Endothelial cell of umbilical vein (primary cell): Measurements from ENCODE around the gene AGMO.
A peak's percentile ranks its signal among the peaks of the same experiment; 100 is the strongest.

Experiments
- CTCF ChIP-seq, 2 donors: IDR thresholded peaks; 1 replicate in 1 of 2; 2 replicates in 1 of 2; pipeline ENCODE4 v1.5.1; 2011; ENCODE audit warnings: low read length in 2 of 2, mild to moderate bottlenecking in 2 of 2, moderate library complexity in 2 of 2, control low read depth in 1 of 2, inconsistent platforms in 1 of 2, low read depth in 1 of 2; ENCODE audit not compliant: insufficient read depth in 1 of 2; ENCODE audit errors: extremely low read depth in 1 of 2
- EZH2 ChIP-seq: IDR thresholded peaks from 2 replicates; pipeline ENCODE4 v1.6.1; 2012; ENCODE audit warnings: borderline replicate concordance, low read depth, mild to moderate bottlenecking, moderate library complexity, low read length, inconsistent platforms; ENCODE audit not compliant: severe bottlenecking
- FOS ChIP-seq: IDR thresholded peaks from 2 replicates; pipeline ENCODE4 v1.6.1; 2011; ENCODE audit warnings: mild to moderate bottlenecking, low read length, moderate library complexity, borderline replicate concordance; ENCODE audit not compliant: insufficient read depth
- MAX ChIP-seq: IDR thresholded peaks from 2 replicates; pipeline ENCODE4 v1.6.1; 2011; ENCODE audit not compliant: insufficient read depth, insufficient read length
- MYC ChIP-seq: IDR thresholded peaks from one replicate; pipeline ENCODE4 v1.6.1; 2011; ENCODE audit warnings: mild to moderate bottlenecking, low read depth, low read length
- POLR2A ChIP-seq: IDR thresholded peaks from 2 replicates; pipeline ENCODE4 v1.6.1; 2012; ENCODE audit warnings: low read depth, mild to moderate bottlenecking, control low read depth, low read length
- POLR2AphosphoS5 ChIP-seq: IDR thresholded peaks from 2 replicates; pipeline ENCODE4 v1.6.1; 2012; ENCODE audit warnings: low read depth, mild to moderate bottlenecking, control low read depth, low read length, moderate library complexity; ENCODE audit not compliant: insufficient read depth

GRCh38 chr7:15326044-15326644, 235.7 kb downstream of the AGMO start:
- TF ChIP-seq EZH2 = no peak
- TF ChIP-seq POLR2A = no peak
- peak; percentile 33 to 45 for TF ChIP-seq CTCF (IDR thresholded peaks at IDR 0.05; ENCODE audit: extremely low read depth in 1 of 2, insufficient read depth in 1 of 2, low read depth in 1 of 2, low read length in 2 of 2)
- no peak for TF ChIP-seq MYC
- no peak for TF ChIP-seq FOS
- TF ChIP-seq MAX = no peak
- no peak for TF ChIP-seq POLR2AphosphoS5
